ENCODE data around the gene ABTB1.

ABTB1 gene

GRCh38 chr3:127637546-127637945 is 35.2 kb upstream of the ABTB1 start:
- TF ChIP-seq POLR2AphosphoS5 (IDR thresholded peaks at IDR 0.05; ENCODE audit: low read depth, low read length) = no peak
- TF ChIP-seq POLR2A (IDR thresholded peaks at IDR 0.05; ENCODE audit: low read depth, low read length) = no peak
- TF ChIP-seq TAF1 (IDR thresholded peaks at IDR 0.05; ENCODE audit: borderline replicate concordance, low read depth, low read length) = no peak
- no peak for DNase-seq (ENCODE audit: insufficient read length)
- no peak for FAIRE-seq

DNA sequence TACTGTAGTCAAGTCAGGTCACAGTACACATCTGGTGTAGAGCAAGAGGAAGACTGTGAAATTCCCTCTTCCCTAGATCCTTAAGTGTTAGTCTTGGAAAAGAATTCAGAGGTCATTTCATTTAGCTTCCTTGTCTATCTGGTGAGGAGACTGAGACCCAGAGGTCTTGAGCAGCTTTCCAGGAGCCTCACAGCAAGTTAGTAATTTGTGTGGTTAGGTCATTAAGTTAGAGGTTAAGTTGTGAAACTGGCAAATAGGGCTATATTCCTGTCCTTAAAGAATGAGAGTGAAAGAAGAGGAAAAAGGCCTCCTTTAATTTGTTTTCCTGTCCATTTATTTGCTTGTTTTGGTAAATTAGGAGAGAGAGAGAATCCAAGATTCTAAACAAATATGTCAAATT is 34.8 kb upstream of the ABTB1 start:
- DNase-seq (ENCODE audit: insufficient read length) (no peak), FAIRE-seq (no peak)
- TF ChIP-seq POLR2A (IDR thresholded peaks at IDR 0.05; ENCODE audit: low read depth, low read length) (no peak), TAF1 (IDR thresholded peaks at IDR 0.05; ENCODE audit: borderline replicate concordance, low read depth, low read length) (no peak), POLR2AphosphoS5 (IDR thresholded peaks at IDR 0.05; ENCODE audit: low read depth, low read length) (no peak)

DNA sequence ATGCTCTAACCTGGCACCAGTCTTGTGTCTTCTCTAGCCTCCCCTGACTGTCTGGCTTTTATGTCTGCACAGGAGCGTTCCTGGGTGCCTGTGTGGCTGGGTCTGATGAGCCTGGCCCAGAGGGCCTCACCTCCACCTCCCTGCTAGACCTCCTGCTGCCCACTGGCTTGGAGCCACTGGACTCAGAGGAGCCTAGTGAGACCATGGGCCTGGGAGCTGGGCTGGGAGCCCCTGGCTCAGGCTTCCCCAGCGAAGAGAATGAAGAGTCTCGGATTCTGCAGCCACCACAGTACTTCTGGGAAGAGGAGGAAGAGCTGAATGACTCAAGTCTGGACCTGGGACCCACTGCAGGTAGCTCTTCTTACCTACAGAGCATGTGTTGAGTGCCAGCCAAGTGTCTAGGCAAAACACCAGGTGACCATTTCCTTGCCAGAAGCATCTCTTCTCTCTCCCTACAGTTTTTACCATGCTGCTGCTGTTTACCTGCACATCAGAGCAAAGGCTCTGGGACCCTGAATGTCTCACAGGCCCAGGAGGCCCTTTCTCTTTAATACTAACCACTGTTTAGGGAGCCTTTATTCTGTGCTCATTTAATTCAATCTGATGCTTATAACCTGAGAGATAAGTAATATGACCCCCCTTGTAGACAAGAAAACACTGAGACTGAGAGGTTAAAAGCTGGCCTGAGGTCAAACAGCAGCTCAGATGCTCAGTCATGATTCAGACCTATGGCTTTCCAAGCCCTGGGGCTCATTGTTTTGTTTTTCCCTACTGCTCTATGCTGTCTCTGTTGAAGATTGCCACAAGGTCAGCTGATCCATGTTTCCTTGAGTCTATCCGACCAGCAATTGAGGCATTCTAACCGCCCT is 33.3 kb upstream of the ABTB1 start:
- FAIRE-seq (no peak), DNase-seq (ENCODE audit: insufficient read length) (no peak)
- TF ChIP-seq POLR2AphosphoS5 (IDR thresholded peaks at IDR 0.05; ENCODE audit: low read depth, low read length) (no peak), POLR2A (IDR thresholded peaks at IDR 0.05; ENCODE audit: low read depth, low read length) (no peak), TAF1 (IDR thresholded peaks at IDR 0.05; ENCODE audit: borderline replicate concordance, low read depth, low read length) (no peak)

DNA sequence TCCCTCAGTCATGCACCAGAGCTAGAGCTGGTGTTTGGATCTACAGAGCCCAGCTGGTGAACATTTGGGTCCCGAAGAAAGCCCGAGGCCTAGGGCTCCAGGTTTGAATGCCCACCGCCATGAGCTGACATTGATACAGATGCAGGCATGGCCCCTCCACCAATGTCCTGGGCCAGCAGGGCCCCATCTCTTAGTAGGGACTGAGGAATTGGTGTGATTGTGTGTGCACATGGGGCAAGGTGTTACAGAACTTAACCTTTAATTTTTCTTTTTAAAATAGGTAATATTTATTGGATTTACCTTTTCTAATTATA is 32.8 kb upstream of the ABTB1 start:
- FAIRE-seq (no peak), DNase-seq (ENCODE audit: insufficient read length) (no peak)
- TF ChIP-seq TAF1 (IDR thresholded peaks at IDR 0.05; ENCODE audit: borderline replicate concordance, low read depth, low read length) (no peak), POLR2AphosphoS5 (IDR thresholded peaks at IDR 0.05; ENCODE audit: low read depth, low read length) (no peak), POLR2A (IDR thresholded peaks at IDR 0.05; ENCODE audit: low read depth, low read length) (no peak)

GRCh38 chr3:127644641-127645370 is 27.9 kb upstream of the ABTB1 start:
- TF ChIP-seq POLR2A (IDR thresholded peaks at IDR 0.05; ENCODE audit: low read depth, low read length) = no peak
- no peak for TF ChIP-seq POLR2AphosphoS5 (IDR thresholded peaks at IDR 0.05; ENCODE audit: low read depth, low read length)
- TF ChIP-seq TAF1 (IDR thresholded peaks at IDR 0.05; ENCODE audit: borderline replicate concordance, low read depth, low read length) = no peak
- DNase-seq (ENCODE audit: insufficient read length) = no peak
- FAIRE-seq = no peak

- DNase-seq (ENCODE audit: insufficient read length) (no peak), FAIRE-seq (no peak)
- TF ChIP-seq POLR2AphosphoS5 (IDR thresholded peaks at IDR 0.05; ENCODE audit: low read depth, low read length) = no peak
- no peak for TF ChIP-seq TAF1 (IDR thresholded peaks at IDR 0.05; ENCODE audit: borderline replicate concordance, low read depth, low read length)
- no peak for TF ChIP-seq POLR2A (IDR thresholded peaks at IDR 0.05; ENCODE audit: low read depth, low read length)
These were observed 27.3 kb upstream of the ABTB1 start for GRCh38 chr3:127645371-127646015.

GRCh38 chr3:127646501-127647046 is 26.2 kb upstream of the ABTB1 start:
- DNase-seq (ENCODE audit: insufficient read length) = no peak
- TF ChIP-seq TAF1 (IDR thresholded peaks at IDR 0.05; ENCODE audit: borderline replicate concordance, low read depth, low read length) = no peak
- TF ChIP-seq POLR2A (IDR thresholded peaks at IDR 0.05; ENCODE audit: low read depth, low read length) = no peak
- no peak for TF ChIP-seq POLR2AphosphoS5 (IDR thresholded peaks at IDR 0.05; ENCODE audit: low read depth, low read length)
- no peak for FAIRE-seq

DNA sequence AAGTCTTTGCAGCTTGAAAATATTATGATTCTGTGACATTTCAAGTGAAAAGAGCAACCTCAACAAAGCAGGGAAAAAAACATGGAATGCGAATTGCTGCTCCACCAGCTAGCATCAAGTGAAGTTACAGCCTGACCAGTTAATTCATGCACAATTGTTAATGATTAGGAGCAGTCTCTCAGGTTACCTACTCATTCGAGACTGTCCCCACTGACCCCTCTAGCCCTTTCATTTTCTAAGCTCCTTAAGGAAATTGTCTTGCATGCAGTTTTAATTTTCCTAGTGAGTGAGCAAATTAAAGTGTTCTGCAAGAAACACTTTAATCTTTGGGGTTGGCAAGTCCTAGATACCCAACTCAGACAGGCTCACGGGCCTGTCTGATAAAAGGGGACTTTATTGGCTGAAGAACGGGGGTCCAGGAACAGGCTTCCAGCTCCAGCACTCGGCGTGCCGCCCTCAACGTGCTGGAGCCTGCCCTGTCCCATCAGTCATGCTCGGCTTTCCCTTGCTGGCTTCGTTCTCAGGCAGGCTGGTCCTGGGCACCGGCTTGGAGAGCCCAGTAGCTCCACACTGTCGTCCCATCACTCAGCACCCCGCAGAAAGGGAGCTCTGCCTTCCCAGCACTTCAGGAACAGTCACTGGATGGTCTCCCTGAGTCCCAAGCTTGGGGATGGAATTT is 25.4 kb upstream of the ABTB1 start:
- FAIRE-seq (no peak), DNase-seq (ENCODE audit: insufficient read length) (no peak)
- TF ChIP-seq POLR2AphosphoS5 (IDR thresholded peaks at IDR 0.05; ENCODE audit: low read depth, low read length) = no peak
- TF ChIP-seq POLR2A (IDR thresholded peaks at IDR 0.05; ENCODE audit: low read depth, low read length) = no peak
- TF ChIP-seq TAF1 (IDR thresholded peaks at IDR 0.05; ENCODE audit: borderline replicate concordance, low read depth, low read length) = no peak

- FAIRE-seq (no peak), DNase-seq (ENCODE audit: insufficient read length) (no peak)
- no peak for TF ChIP-seq POLR2AphosphoS5 (IDR thresholded peaks at IDR 0.05; ENCODE audit: low read depth, low read length)
- TF ChIP-seq POLR2A (IDR thresholded peaks at IDR 0.05; ENCODE audit: low read depth, low read length) = no peak
- no peak for TF ChIP-seq TAF1 (IDR thresholded peaks at IDR 0.05; ENCODE audit: borderline replicate concordance, low read depth, low read length)
These were observed 24.9 kb upstream of the ABTB1 start for GRCh38 chr3:127647845-127648204.

DNA sequence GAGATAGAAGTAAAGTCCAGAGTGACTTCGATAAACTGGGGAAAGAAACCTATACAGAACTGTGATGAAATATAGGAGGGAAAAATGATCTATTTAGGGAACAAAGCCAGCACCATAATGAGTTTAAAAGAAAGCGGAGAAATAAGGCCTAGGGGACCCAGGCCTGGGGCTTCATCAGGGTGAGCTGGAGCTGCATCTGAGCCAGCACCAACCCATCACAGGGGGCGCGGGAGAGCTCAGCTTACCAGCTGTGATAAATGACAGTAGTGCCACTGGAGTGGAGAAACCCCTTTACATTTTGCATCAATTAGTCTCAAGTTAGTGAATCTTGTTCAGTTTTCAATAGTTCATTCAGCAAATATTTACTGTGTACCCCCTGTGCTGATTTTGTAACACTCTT is 22.5 kb upstream of the ABTB1 start:
- no peak for TF ChIP-seq TAF1 (IDR thresholded peaks at IDR 0.05; ENCODE audit: borderline replicate concordance, low read depth, low read length)
- TF ChIP-seq POLR2AphosphoS5 (IDR thresholded peaks at IDR 0.05; ENCODE audit: low read depth, low read length) = no peak
- no peak for TF ChIP-seq POLR2A (IDR thresholded peaks at IDR 0.05; ENCODE audit: low read depth, low read length)
- no peak for DNase-seq (ENCODE audit: insufficient read length)
- FAIRE-seq = no peak
